NCI-H1092 treated with DMSO at 0.1 percent for 48 hours (cell line): ENCODE measurements around the gene LSM4.

Source experiments
- DNase-seq: peaks from one replicate; lab custom pipeline; 2025; lab: John Stamatoyannopoulos, UW

The LSM4 gene

DNA sequence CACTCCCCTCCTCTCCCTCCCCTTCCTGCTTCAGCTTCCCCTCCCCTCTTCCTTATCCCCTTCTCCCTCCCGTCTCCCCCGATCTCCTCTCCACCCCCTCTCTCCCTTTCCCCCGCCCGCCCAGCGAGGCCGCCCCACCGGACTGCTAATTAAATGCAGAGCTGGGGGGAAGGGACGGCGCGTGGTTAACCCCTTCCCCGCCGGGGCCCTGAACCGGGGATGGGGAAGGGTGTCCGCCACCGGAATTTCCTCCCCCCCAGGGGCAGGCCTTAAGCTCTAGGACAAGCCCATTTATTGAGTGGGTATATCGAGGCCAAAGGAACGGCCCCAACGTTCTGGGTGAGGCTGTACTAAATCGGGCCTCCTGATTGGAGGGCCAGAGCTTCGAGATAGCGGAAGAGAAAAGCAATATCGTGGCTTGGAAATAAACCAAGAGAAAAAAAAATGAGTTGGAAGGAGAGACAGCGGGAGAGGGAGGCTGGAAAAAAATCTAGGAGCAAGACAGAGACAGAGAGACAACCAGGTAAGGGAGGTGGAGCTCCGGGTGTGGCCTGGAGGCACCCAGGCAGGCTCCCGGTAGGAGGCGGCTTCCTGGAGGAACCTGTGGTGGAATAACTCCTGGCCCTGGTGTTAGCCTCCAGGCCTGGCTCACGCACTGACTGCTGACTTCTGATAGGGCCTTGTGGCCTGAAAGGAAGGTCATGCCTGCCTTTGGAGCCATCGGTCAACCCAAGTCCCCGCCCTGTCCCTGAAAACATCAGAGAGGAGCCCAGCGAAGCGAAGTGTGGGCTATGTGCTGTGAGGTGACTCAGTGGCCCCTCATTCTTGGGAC lies 29.9 kb downstream of the LSM4 start:
- peak; percentile 17 for DNase-seq

GRCh38 chr19:18292462-18292809 lies 30.4 kb downstream of the LSM4 start:
- no peak for DNase-seq

DNA sequence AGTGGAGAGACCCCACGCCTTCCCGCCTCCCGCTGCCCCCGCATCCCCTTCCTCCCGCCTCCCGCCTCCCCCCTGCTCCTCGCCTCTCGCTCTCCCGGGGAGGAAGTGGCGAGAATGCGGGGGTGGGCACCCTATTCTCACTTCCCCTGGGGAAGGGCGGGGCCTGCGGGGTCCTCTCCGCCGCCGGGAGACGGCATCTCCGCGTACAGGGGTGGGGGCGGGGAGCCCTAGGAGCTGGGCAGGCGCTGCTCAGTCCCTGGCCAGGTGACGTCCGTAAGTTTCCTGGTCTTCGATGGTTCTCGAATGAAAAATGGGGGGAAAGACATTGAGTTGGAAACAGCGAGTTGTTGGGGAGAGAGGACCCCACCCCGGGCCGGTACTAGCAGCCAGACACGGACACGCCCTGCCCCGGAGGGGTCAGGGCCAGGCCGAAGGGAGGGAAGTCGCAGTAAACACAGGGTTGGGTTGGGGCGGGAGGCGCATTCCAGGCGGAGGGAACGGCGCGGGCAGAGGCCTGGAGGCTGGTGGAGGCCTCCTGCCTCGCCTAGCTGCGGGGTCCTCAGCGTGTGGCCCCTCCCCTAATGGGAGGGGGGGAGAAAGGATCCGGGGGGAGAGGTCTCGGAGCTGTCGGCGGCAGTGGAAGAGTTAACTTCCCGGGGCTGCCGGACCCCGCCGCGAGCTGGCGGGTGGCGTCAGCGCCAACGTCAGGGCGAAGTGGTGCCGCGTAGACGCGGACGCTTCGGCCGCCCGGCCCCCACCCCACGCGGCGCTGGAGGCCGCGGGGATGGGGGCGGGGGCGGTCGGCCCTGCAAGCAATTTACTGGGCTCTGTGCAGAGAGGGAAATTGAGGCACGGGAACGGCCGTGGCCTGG lies 31.1 kb downstream of the LSM4 start:
- DNase-seq, result peak; percentile 45

- no peak for DNase-seq
Observed at GRCh38 chr19:18291019-18291524, 31.8 kb downstream of the LSM4 start.

- no peak for DNase-seq
Observed at GRCh38 chr19:18290302-18291018, 32.4 kb downstream of the LSM4 start.

GRCh38 chr19:18289471-18290301 lies 33.2 kb downstream of the LSM4 start:
- no peak for DNase-seq

GRCh38 chr19:18287836-18288772 lies 34.8 kb downstream of the LSM4 start:
- DNase-seq, result no peak

DNA sequence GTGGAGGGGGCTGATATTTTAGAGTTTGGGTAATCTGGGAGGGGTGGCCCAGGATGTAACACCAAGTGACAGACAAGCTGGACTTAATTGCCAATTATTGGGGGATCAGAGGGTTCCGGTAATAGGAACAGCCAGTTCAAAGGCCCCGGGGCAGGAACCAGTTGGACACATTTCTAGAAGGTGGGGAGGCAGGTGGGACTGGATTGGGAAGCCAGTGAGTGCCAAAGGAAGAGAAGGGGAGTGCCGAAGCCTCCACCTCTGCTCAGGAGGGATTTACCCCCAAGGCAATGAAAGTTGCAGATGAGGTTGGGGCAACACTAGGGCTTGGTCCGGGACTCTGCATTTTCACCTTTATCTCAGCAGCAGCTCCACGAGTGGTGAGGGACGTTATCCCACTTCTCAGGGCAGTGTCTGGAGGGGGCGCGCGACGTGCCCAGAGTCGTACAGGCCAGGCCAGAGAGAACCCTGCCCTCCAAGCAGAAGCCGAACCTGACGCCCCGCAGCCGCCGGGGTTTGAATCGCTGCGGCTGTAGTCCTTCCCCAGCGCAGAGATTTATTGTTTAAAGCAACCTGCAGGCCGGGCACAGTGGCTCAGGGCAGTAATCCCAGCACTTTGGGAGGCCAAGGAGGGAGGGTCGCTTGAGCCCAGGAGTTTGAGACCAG lies 35.8 kb downstream of the LSM4 start:
- DNase-seq, result no peak

- DNase-seq, result no peak
Observed at GRCh38 chr19:18284712-18285360, 38.0 kb downstream of the LSM4 start.

GRCh38 chr19:18283338-18283737 lies 39.5 kb downstream of the LSM4 start:
- DNase-seq, result no peak

DNA sequence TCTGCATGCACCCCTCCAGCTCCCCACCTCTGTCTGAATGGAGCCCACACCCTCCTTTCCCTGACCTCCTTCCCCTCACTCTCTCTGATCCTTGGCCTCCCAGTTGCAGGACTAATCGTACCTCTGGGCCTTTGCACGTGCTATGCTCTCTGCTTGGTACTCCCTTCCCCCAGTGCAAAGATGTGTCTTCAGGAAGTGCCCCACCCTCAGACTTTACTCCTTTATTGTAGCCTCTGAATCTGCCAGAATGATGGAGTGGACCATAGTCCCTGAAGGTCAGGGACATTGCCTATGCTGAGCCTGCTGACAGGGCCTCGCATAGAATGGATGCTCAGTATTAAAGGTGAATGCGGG lies 40.1 kb downstream of the LSM4 start:
- no peak for DNase-seq

DNA sequence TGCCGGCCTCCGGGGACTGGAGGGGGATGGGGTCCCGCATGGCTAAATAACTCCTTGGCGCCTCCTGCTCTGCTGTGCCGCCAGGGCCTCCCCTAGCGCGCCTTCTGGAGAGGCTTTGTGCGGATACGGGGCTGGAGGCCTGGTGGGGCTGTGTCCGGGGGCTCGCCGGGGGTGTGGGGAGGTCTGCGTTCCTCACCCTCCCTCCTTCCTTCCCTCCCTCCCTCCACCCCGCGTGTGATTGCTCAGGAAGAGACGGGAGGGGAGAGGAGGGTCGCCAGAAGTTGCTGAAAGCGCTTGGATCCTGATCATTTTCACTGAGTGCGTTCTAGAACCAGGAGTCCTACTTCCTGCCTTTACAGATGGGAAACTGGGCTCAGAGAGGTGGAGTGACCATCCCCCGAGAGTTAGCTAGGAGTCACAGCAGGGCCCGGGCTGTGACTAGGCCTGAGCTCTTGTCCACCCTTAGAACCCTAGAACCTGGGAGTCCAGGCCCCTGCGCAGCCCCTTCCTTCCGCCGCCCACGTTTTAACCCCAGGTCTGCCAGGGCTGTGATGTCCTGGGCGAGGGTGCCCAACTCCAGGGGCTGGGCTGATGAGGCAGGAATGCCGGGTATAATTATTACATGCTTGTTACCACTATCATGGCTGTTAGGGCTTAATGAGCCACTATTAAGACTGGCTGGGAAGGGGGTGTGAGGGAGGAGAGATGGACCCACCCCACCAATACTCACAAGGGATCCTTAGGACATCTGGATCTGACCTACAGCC lies 40.7 kb downstream of the LSM4 start:
- DNase-seq, result peak; percentile 89

DNA sequence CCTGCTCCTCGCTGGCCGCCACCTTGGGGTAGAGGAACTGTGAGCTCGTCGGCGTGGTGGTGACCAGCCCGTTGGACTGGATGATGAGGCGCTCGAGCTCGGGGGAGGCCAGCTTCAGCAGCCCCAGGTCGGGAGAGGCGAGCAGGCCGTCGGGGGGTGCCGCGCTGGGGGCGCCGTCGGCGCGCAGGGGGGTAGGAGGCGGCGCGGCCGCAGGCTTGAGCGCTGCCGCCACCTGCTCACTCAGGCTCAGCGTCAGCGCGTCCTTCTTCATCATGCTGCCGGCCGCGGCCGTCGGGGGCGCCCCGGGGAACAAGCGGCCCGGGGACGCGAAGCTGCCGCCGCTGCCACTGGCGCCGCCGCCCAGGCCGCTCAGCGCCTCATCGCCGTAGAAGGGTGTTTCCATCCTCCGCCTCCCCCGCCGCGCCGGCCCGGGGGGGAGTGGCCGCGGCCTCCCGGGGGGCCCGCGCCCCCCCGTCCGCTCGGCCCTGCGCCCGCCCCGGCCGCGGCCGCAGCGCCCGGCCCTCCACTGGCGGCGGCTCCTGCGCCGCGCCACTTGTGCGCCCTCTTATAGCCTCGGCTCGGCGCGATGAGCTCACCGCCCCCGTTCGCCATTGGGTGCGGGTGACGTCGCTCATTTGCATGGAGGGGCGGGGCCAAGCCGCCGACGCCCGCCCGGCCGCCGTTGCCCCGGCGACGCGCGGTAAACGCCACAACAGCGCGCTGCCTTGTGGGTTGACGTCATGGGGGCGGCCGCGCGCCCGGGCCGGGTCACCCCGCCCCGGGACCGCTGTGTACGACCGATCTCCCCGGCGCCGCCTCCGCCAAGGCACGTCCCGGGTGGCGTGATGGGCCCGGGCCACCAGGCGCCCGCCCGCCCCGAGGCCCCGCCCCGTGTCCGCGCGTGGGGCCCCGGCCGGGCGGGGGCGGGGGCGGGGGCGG lies 41.5 kb downstream of the LSM4 start, which contains the start of gene JUND:
JUND (minus strand) TSS at position 541 of the 939 bp plus-strand sequence; CDS start at position 403, 138 bp downstream.
- DNase-seq, result peak; percentile 95

DNA sequence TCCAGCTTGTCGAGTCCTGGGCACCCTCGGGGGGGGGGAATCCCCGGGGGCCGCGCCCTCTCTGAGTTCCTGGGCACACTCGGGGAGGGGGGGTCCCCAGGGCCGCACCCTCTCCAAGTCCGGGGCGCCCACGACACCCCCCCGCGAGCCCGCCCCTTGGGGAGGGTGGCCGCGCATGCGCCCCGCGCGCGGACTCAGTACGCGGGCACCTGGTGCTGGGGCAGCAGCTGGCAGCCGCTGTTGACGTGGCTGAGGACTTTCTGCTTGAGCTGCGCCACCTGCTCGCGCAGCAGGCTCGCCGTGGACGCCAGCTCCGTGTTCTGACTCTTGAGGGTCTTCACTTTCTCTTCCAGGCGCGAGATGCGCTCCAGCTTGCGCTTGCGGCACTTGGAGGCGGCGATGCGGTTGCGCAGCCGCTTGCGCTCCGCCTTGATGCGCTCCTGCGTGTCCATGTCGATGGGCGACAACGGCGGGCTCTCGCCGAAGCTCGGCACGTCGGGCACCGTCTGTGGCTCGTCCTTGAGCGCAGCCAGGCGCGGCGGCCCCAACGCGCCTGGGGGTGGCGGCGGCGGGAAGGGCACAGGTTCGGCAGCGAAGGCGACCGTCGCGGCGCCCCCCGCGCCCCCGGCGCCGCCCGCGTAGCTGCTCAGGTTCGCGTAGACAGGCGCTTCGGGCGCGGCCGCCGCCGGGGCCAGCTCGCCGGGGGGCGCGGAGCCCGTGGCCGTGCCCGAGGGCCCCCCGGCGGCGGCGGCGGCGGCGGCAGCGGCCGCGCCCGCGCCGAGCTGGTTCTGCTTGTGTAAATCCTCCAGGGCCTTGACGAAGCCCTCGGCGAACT lies 42.4 kb downstream of the LSM4 start:
- DNase-seq, result peak; percentile 87

- DNase-seq, result peak; percentile 95
Observed at GRCh38 chr19:18279516-18280246, 43.2 kb downstream of the LSM4 start.

- DNase-seq, result no peak
Observed at GRCh38 chr19:18279266-18279515, 43.7 kb downstream of the LSM4 start.
